ENCODE measurements around the gene CKAP4.

GRCh38 chr12:106239951-106240335 is 7.9 kb downstream of the CKAP4 start:
- TF ChIP-seq POLR2A (IDR thresholded peaks at IDR 0.05; ENCODE audit: low read depth), result no peak
- no peak for TF ChIP-seq CTCF (IDR thresholded peaks at IDR 0.05)
- TF ChIP-seq EP300 (IDR thresholded peaks at IDR 0.05), result no peak
- no peak for TF ChIP-seq POLR2AphosphoS5 (IDR thresholded peaks at IDR 0.05)

Data from esophagus muscularis mucosa (tissue), 4 donors.